HG03521 (cell line): ENCODE measurements around the gene OR11H7.
"Not testable (repeated sequence)": the region's sequence is repeated elsewhere in the genome, so short reads cannot be mapped to it uniquely, and the experiment has no call there.

Experiments
- ATAC-seq: cut with Tn5 transposase; IDR thresholded peaks from one replicate; pipeline ENCODE4 v1.9.1; 2021; ENCODE audit warnings: mild to moderate bottlenecking, moderate library complexity; ENCODE audit not compliant: unreplicated experiment

Gene OR11H7

DNA sequence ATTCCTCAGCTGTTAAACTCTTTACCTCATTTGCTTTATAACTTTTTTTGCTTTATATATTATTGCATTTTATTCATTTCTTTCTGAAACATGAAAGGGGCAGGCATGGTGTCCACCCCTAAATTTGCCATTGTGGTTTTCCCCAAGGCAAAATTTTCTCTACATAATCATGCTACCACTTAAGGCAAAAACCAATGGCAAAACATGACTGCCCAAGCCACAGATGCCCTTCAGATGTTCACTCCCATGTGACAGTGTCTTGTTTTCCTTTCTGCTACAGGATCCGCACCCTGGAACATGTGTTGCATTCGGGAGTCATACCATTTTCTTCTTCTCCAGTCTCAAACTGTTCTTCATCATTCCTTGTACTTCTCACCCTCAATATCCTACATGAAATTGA is 48.6 kb downstream of the OR11H7 start:
- ATAC-seq, result no peak

DNA sequence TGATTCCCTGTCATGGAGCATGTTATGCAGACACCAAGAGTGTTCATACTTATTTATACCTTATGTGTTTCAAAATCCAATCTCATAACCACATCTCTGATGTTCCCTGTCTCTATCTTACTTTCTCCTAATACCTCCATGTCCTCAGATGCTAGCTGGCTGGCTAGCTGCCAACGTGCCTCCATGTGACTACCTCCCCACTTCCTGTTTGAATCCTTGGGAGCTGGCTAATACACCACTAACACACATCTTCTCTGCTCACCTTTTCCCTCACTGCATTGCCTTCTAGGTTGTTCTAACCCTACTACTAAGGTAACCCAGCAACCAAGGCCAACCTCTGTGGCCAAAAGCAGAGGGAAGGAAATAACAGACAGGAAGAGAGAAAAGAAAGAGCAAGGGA is 49.6 kb downstream of the OR11H7 start:
- ATAC-seq, result no peak

DNA sequence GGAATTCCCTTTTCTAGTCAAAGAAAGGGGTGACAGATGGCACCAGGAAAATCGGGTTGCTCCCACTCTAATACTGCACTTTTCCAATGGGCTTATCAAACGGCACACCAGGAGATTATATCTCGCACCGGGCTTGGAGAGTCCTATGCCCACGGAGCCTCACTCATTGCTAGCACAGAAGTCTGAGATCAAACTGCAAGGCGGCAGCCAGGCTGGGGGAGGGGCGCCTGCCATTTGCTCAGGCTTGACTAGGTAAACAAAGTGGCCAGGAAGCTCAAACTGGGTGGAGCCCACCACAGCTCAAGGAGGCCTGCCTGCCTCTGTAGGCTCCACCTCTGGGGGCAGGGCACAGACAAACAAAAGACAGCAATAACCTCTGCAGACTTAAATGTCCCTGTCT is 51.5 kb downstream of the OR11H7 start:
- not testable (repeated sequence) for ATAC-seq
